ENCODE results near the gene ADGRL4. TPM values are rescaled to one million over a fixed set of nuclear protein-coding genes. Genes with fewer than 3 reads are reported as not detected.
"Not testable (repeated sequence)": the region's sequence is repeated elsewhere in the genome, so short reads cannot be mapped to it uniquely, and the experiment has no call there.

ADGRL4 gene
- total RNA-seq, 1 experiment from 2014 or later = 0.63 TPM

GRCh38 chr1:78972723-78973122, 33.8 kb downstream of the ADGRL4 start:
- H3T11ph ChIP-seq (ENCODE audit: low read length) = no peak overlapping the region
- H3K18ac ChIP-seq (ENCODE audit: insufficient read length, low read depth, low read length) = no peak overlapping the region
- H3K56ac ChIP-seq (ENCODE audit: insufficient read length, low read depth, low read length) = no peak overlapping the region
- no peak overlapping the region for H4K91ac ChIP-seq (ENCODE audit: insufficient read length, low read depth, low read length)
- H3K79me1 ChIP-seq (ENCODE audit: insufficient read depth, low read depth, low read length, poor library complexity, severe bottlenecking) = no peaks in the 10 kb centered on the region
- no peak overlapping the region for H3K27ac Mint-ChIP-seq
- 0 out of 2 replicates have a peak, but pooled peaks cover 3% of the 10 kb centered on the region for H3K27me3 Mint-ChIP-seq (ENCODE audit: low read depth)
- H2AFZ ChIP-seq (ENCODE audit: low read length) = no peak overlapping the region
- no peak for DNase-seq
- no peaks in the 10 kb centered on the region for H3K9me3 ChIP-seq (ENCODE audit: control insufficient read depth, low read depth, low read length)
- no peak overlapping the region for H3K4me2 ChIP-seq (ENCODE audit: insufficient read depth, insufficient read length, low read length)
- no peak overlapping the region for H2BK12ac ChIP-seq (ENCODE audit: insufficient read length, low read depth, low read length)
- H2BK15ac ChIP-seq (ENCODE audit: low read depth, low read length) = no peak overlapping the region
- no peaks in the 10 kb centered on the region for H3K4me1 ChIP-seq (ENCODE audit: insufficient read depth, low read length)
- TF ChIP-seq CTCF (conservative IDR thresholded peaks at IDR 0.05) = no peak
- H3K9me3 Mint-ChIP-seq = peaks cover 7 to 10% of the 10 kb centered on the region in 2 experiments
- H3K79me2 ChIP-seq (ENCODE audit: insufficient read depth, low read length) = no peaks in the 10 kb centered on the region
- H3K36me3 Mint-ChIP-seq (ENCODE audit: insufficient read depth in 1 of 3, low read depth in 3 of 3) = peaks cover 0 to 4% (median 3%) of the 10 kb centered on the region in 3 experiments; a peak in 2 of 7 replicates
- no peak overlapping the region for H3K14ac ChIP-seq (ENCODE audit: insufficient read depth, low read length)
- no peak overlapping the region for H2BK5ac ChIP-seq (ENCODE audit: insufficient read length, low read length)
- no peak overlapping the region for H2AK5ac ChIP-seq (ENCODE audit: insufficient read length, low read length)
- no peak overlapping the region for H3K4ac ChIP-seq (ENCODE audit: low read depth, low read length)
- H4K20me1 ChIP-seq (ENCODE audit: control insufficient read depth, insufficient read depth, insufficient read length) = no peaks in the 10 kb centered on the region
- no peak overlapping the region for H4K8ac ChIP-seq (replicated peaks; ENCODE audit: insufficient read length, low read depth, low read length)
- H3K4me1 Mint-ChIP-seq = no peaks in the 10 kb centered on the region; a peak in 1 of 4 replicates
- H2BK20ac ChIP-seq (ENCODE audit: low read depth, low read length, poor library complexity, severe bottlenecking) = no peak overlapping the region
- no peak overlapping the region for H3K23ac ChIP-seq (ENCODE audit: insufficient read length, low read depth, low read length)
- no peak overlapping the region for H3K27ac ChIP-seq (ENCODE audit: insufficient read length, low read depth, low read length)
- no peak overlapping the region for H2BK120ac ChIP-seq (ENCODE audit: low read depth, low read length, poor library complexity, severe bottlenecking)
- no peak overlapping the region for H4K5ac ChIP-seq (ENCODE audit: insufficient read length, low read depth, low read length)
- no peak overlapping the region for H3K4me3 Mint-ChIP-seq
- H3K9ac ChIP-seq (ENCODE audit: extremely low read depth, insufficient read length, low read length) = no peak overlapping the region
- H3K27me3 ChIP-seq (ENCODE audit: insufficient read depth, low read length) = no peaks in the 10 kb centered on the region
- no peaks in the 10 kb centered on the region for H3K23me2 ChIP-seq (ENCODE audit: insufficient read length, low read depth, low read length, poor library complexity, severe bottlenecking)
- no CpG with 5 or more reads among the region's 2 CpGs for WGBS (ENCODE audit: extremely low coverage, insufficient read length, low lambda C conversion rate)

GRCh38 chr1:78967091-78967490, 39.4 kb downstream of the ADGRL4 start:
- not testable (repeated sequence) for H3K9ac ChIP-seq (ENCODE audit: extremely low read depth, insufficient read length, low read length); H3K79me1 ChIP-seq (ENCODE audit: insufficient read depth, low read depth, low read length, poor library complexity, severe bottlenecking); H3K79me2 ChIP-seq (ENCODE audit: insufficient read depth, low read length); H3K18ac ChIP-seq (ENCODE audit: insufficient read length, low read depth, low read length); H4K91ac ChIP-seq (ENCODE audit: insufficient read length, low read depth, low read length); H3K27me3 Mint-ChIP-seq (ENCODE audit: low read depth); H3K14ac ChIP-seq (ENCODE audit: insufficient read depth, low read length); H3K4me2 ChIP-seq (ENCODE audit: insufficient read depth, insufficient read length, low read length); H2BK15ac ChIP-seq (ENCODE audit: low read depth, low read length); H3K56ac ChIP-seq (ENCODE audit: insufficient read length, low read depth, low read length); H2AK5ac ChIP-seq (ENCODE audit: insufficient read length, low read length); H3K23me2 ChIP-seq (ENCODE audit: insufficient read length, low read depth, low read length, poor library complexity, severe bottlenecking); H2BK12ac ChIP-seq (ENCODE audit: insufficient read length, low read depth, low read length); H4K5ac ChIP-seq (ENCODE audit: insufficient read length, low read depth, low read length); H2AFZ ChIP-seq (ENCODE audit: low read length); H3K4me1 ChIP-seq (ENCODE audit: insufficient read depth, low read length); H4K20me1 ChIP-seq (ENCODE audit: control insufficient read depth, insufficient read depth, insufficient read length); H3K4me1 Mint-ChIP-seq; H3K4ac ChIP-seq (ENCODE audit: low read depth, low read length); H3K23ac ChIP-seq (ENCODE audit: insufficient read length, low read depth, low read length); H2BK20ac ChIP-seq (ENCODE audit: low read depth, low read length, poor library complexity, severe bottlenecking); H3K27ac Mint-ChIP-seq; H2BK5ac ChIP-seq (ENCODE audit: insufficient read length, low read length); H3K27ac ChIP-seq (ENCODE audit: insufficient read length, low read depth, low read length); H3K9me3 ChIP-seq (ENCODE audit: control insufficient read depth, low read depth, low read length); H3T11ph ChIP-seq (ENCODE audit: low read length); DNase-seq; H3K27me3 ChIP-seq (ENCODE audit: insufficient read depth, low read length); H2BK120ac ChIP-seq (ENCODE audit: low read depth, low read length, poor library complexity, severe bottlenecking); H3K4me3 Mint-ChIP-seq; H4K8ac ChIP-seq (replicated peaks; ENCODE audit: insufficient read length, low read depth, low read length)
- Mint-ChIP-seq H3K36me3 (ENCODE audit: insufficient read depth in 1 of 3, low read depth in 3 of 3) (peaks cover 10 to 28% (median 20%) of the 10 kb centered on the region in 3 experiments), H3K9me3 (peaks cover 32 to 35% of the 10 kb centered on the region in 2 experiments)
